ENCODE measurements around the gene THNSL1. TPM values are rescaled to one million over a fixed set of nuclear protein-coding genes. Genes with fewer than 3 reads are reported as not detected.

THNSL1 gene
- total and polyA plus RNA-seq, 2 of the 13 experiments (the other 11 are each of a cell fraction or from before 2014, with no cell fraction given): 1.3 to 3.8 TPM

DNA sequence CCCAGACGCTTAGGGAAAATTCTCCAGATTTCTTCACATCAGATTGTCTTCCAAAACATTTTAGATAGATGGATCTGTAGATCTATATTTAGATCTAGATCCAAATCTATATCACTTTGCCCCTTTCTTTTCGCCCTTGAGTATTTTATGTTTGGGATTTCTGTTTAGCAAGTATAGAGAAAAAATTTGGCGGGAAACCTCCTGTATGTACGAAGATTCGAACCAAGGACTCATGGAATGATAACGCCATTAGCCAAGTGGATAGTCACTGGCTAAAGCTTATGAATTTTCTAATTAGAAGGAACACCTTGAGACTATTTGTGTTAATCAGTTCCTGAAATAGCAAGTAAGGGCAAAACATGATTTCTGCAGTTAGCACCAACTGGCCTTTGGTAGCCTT, 1.2 kb downstream of the THNSL1 start:
- Histone ChIP-seq H3K9ac (ENCODE audit: insufficient read depth, low read depth, low read length) (peak overlapping the region; percentile 93), H3K79me2 (ENCODE audit: insufficient read depth, low read length) (no peaks in the 10 kb centered on the region), H2AFZ (ENCODE audit: low read length) (no peak overlapping the region), H3K4me3 (replicated peaks in 1 of 3; ENCODE audit: insufficient read depth in 1 of 3, low read depth in 2 of 3, low read length in 3 of 3) (peak overlapping the region; percentile 64 to 84 (median 71); a peak in 5 of 6 replicates), H3K36me3 (replicated peaks in 1 of 2; ENCODE audit: control insufficient read depth in 1 of 2, insufficient read depth in 2 of 2, low read length in 2 of 2) (no peaks in the 10 kb centered on the region), H3K9me3 (ENCODE audit: low read length) (no peaks in the 10 kb centered on the region), H3K4me2 (ENCODE audit: low read depth, low read length) (peak overlapping the region; percentile 97), H3K27ac (ENCODE audit: extremely low read length, insufficient read depth, low read length) (peak overlapping the region; percentile 100), H3K4me1 (ENCODE audit: insufficient read depth, low read length) (peaks cover 32% of the 10 kb centered on the region), H4K20me1 (ENCODE audit: insufficient read depth, low read length) (no peaks in the 10 kb centered on the region), H3K27me3 (ENCODE audit: control insufficient read depth in 1 of 2, insufficient read depth in 2 of 2, low read length in 2 of 2) (no peaks in the 10 kb centered on the region)
- in situ Hi-C loops (cut with HindIII; ENCODE audit: extremely low pct_ligation_motif_present, low pct_unique_long_range_greater_than_20kb): loop anchor here (5.0 to 10.0 kb wide), 2 partner anchors 45 to 293 kb away; partner anchors contain the start of gene ARHGAP21
- ATAC-seq (no peak), FAIRE-seq (no peak), DNase-seq (ENCODE audit: low spot score) (no peak)
- ChIA-PET CTCF (ENCODE audit: low intra/inter-chr PET ratio, low total read pairs) (no interaction called here), POLR2A (interaction anchor here (2.5 kb wide), 1 partner anchor 63 kb away, joined by 35 read pairs; no protein-coding TSS in a partner anchor)
- BruUV-seq (replicated peaks): no TSS peak
- intact Hi-C loops (cut with micrococcal nuclease; ENCODE audit: unreplicated experiment): loop anchor here (2.0 to 5.0 kb wide), 4 partner anchors 45 to 375 kb away; partner anchors contain the start of gene ARHGAP21
- 93% methylated on average over 6 of the region's 6 CpGs for WGBS (ENCODE audit: low lambda C conversion rate)
- TF ChIP-seq ZNF441 (CRISPR knock-in tag; IDR thresholded peaks at IDR 0.05; ENCODE audit: borderline replicate concordance) (no peak), ZEB1 (IDR thresholded peaks at IDR 0.05; ENCODE audit: insufficient replicate concordance, low read depth) (no peak), TFDP2 (CRISPR knock-in tag; IDR thresholded peaks at IDR 0.05) (0 out of 2 replicates have a peak, but pooled peaks have one; percentile 29), EHMT2 (IDR thresholded peaks at IDR 0.05; ENCODE audit: borderline replicate concordance, low read depth, low read length) (0 out of 2 replicates have a peak, but pooled peaks have one; percentile 17)
- TF ChIP-seq, protein P1, sequence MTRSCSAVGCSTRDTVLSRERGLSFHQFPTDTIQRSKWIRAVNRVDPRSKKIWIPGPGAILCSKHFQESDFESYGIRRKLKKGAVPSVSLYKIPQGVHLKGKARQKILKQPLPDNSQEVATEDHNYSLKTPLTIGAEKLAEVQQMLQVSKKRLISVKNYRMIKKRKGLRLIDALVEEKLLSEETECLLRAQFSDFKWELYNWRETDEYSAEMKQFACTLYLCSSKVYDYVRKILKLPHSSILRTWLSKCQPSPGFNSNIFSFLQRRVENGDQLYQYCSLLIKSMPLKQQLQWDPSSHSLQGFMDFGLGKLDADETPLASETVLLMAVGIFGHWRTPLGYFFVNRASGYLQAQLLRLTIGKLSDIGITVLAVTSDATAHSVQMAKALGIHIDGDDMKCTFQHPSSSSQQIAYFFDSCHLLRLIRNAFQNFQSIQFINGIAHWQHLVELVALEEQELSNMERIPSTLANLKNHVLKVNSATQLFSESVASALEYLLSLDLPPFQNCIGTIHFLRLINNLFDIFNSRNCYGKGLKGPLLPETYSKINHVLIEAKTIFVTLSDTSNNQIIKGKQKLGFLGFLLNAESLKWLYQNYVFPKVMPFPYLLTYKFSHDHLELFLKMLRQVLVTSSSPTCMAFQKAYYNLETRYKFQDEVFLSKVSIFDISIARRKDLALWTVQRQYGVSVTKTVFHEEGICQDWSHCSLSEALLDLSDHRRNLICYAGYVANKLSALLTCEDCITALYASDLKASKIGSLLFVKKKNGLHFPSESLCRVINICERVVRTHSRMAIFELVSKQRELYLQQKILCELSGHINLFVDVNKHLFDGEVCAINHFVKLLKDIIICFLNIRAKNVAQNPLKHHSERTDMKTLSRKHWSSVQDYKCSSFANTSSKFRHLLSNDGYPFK (CRISPR knock-in tag; IDR thresholded peaks at IDR 0.05; ENCODE audit: borderline replicate concordance): no peak
